HG03439 (cell line): ENCODE results near the gene NBPF19.
"Not testable (repeated sequence)": the region's sequence is repeated elsewhere in the genome, so short reads cannot be mapped to it uniquely, and the experiment has no call there.

Experiments
- ATAC-seq: cut with Tn5 transposase; IDR thresholded peaks from one replicate; pipeline ENCODE4 v1.9.1; 2021; ENCODE audit warnings: mild to moderate bottlenecking, moderate library complexity; ENCODE audit not compliant: unreplicated experiment

NBPF19 gene

GRCh38 chr1:149474745-149475144, at the start of gene NBPF19:
TSS of gene NBPF19 (plus strand) at chr1:149475045. CDS start at chr1:149475933, 888 bp downstream.
- ATAC-seq, result not testable (repeated sequence)

DNA sequence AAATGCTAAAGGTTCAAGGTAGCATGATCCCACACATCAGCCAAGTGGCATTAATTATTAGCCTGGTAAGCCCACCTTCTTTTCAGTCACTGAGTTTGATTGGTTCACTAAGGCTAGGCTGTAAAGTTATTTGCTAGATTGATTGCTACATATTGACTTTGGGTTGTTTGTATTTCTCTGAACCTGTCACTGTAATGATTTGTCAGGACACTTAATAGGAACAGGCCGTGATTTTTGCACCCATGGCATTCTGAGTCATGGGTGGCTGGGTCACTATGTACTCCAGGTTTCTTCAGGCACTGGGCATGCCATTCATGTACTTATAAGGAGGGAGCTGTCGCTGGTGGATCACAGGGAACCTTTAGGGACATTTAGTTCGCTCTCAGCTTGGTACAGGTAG, 46.5 kb upstream of the NBPF19 start:
- ATAC-seq, result not testable (repeated sequence)

DNA sequence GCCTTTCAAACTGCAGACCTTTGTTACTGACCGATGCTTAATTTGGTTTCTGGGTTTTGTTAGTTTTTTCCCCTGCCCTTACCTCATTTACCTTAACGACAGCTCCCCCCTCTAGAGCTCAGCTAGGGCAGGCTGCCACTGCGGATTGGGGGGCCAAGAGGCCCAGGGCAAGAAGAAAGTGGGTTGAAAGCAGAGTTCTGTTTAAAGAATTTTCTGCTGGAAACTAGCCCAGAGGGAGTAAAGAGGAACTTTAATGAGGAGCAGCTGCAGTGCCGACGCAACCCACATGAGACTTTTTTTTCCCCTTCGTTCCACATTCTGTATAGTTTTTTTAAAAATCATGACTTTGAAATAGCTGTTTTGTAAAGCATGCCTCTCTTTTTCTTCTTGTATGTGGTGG, 29.4 kb upstream of the NBPF19 start:
- not testable (repeated sequence) for ATAC-seq

- ATAC-seq, result not testable (repeated sequence)
These were observed 22.6 kb upstream of the NBPF19 start for GRCh38 chr1:149452196-149452595.

GRCh38 chr1:149452652-149453051, 22.2 kb upstream of the NBPF19 start:
- not testable (repeated sequence) for ATAC-seq

DNA sequence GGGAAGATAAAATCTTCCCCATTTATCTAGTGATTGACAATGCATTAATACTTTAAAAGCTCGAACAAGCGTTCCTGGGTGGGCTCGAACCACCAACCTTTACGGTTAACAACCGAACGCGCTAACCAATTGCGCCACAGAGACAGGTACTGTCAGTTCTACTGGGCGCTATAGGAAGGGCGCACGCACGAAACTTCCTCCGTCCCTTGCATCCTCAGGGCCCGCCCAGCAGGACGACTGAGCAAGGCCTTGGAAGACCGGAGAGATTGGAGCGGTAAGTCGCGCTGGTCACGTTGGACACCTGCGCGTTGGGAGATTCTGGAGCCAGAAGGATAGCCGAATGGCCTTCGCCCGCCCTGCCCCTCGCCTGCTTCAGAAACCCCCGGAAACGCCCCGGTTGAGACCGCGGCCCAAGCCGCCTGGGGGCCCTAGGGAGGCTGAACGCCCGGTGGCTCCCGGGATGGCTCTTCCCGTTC, 83.5 kb downstream of the NBPF19 start:
- ATAC-seq, result not testable (repeated sequence)

DNA sequence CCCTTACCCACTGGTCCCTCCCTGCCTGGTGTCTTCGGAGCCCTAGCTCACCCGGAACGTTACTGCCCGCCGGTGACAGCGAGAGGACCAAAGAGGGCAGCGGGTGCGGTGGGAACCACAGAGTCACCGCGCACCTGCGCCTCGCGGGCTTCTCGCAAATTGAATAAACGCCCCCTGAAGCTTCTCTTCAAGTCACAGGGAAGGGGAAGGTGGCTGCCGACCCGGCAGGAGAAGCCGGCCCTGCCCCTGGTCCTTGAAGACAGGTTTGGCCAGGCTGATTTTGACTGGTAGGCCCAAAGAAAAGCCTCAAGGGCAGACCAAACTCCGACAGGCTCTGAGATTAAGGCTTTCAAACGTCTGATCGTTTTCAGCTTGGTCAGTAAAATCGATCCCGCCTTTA, 87.0 kb downstream of the NBPF19 start:
- not testable (repeated sequence) for ATAC-seq

GRCh38 chr1:149565485-149565884, 90.6 kb downstream of the NBPF19 start:
- ATAC-seq, result not testable (repeated sequence)

DNA sequence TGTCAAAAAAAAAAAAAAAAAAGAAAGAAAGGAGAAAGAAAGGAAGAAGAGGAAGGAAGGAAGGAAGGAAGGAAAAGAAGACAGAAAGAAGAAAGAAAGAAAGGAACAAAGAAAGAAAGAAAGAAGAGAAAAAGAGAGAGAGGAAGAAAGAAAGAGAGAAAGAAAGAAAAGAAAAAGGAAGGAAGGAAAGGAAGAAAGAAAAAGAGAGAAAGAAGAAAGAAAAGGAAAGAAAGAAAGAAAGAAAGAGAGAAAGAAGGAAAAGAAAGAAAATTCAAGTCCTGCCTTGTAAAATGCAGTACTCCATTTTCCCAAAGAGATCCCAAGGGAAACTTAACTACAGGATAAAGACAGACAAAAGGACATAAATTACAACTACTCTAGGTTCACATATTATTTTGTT, 97.9 kb downstream of the NBPF19 start:
- ATAC-seq, result not testable (repeated sequence)

DNA sequence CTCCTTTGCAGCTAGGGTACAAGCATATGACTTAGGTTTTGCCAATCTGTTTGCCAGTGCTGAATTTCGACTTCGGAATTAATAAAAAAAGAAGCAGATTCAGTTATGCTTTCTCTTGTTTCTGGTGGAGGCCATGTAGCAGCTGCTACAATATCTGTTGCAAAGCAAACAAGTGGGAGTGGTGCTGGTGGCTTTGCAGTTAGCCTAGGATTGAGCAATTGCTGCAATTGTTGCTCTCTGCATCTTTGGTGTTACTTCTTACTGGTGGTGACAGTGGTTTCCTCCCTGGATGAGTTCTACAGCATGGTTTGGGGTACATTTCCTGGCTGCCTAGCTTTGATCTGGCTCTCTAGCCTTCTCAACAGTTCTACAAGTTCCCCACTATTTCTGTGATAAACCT, 110.7 kb downstream of the NBPF19 start:
- ATAC-seq, result not testable (repeated sequence)
